Rectal smooth muscle tissue (tissue), 1 donor: ENCODE results near the gene GRAMD1A.
"Not testable (repeated sequence)": the region's sequence is repeated elsewhere in the genome, so short reads cannot be mapped to it uniquely, and the experiment has no call there.

ENCODE experiments used
- H3K27ac ChIP-seq: one replicate; pipeline ENCODE4 v1.7.0; 2013; ENCODE audit warnings: low read depth, low read length, inconsistent platforms
- H3K27me3 ChIP-seq: one replicate; pipeline ENCODE4 v1.7.0; 2013; ENCODE audit warnings: low read length; ENCODE audit not compliant: control insufficient read depth, insufficient read depth
- H3K36me3 ChIP-seq: one replicate; pipeline ENCODE4 v1.7.0; 2013; ENCODE audit warnings: low read length; ENCODE audit not compliant: control insufficient read depth, insufficient read depth
- H3K4me1 ChIP-seq: one replicate; pipeline ENCODE4 v1.7.0; 2013; ENCODE audit warnings: low read length; ENCODE audit not compliant: control insufficient read depth, insufficient read depth
- H3K4me3 ChIP-seq: one replicate; pipeline ENCODE4 v1.7.0; 2013; ENCODE audit warnings: low read length
- H3K9ac ChIP-seq: one replicate; pipeline ENCODE4 v1.7.0; 2013; ENCODE audit warnings: low read length

The GRAMD1A gene

GRCh38 chr19:34998777-34999497 is 1.2 kb upstream of the GRAMD1A start:
- Histone ChIP-seq H3K36me3 (no peaks in the 10 kb centered on the region), H3K9ac (peak overlapping the region; percentile 99), H3K27ac (peak overlapping the region; percentile 97), H3K4me1 (no peaks in the 10 kb centered on the region), H3K27me3 (no peaks in the 10 kb centered on the region), H3K4me3 (peak overlapping the region; percentile 85)

- H3K27me3 ChIP-seq = no peaks in the 10 kb centered on the region
- peak overlapping the region; percentile 97 for H3K27ac ChIP-seq
- H3K4me1 ChIP-seq = no peaks in the 10 kb centered on the region
- H3K36me3 ChIP-seq = no peaks in the 10 kb centered on the region
- H3K9ac ChIP-seq = no peak overlapping the region
- H3K4me3 ChIP-seq = peak overlapping the region; percentile 85
Measured at GRCh38 chr19:35000338-35000646, 169 bp downstream of the GRAMD1A start.

- Histone ChIP-seq H3K9ac (peak overlapping the region; percentile 34), H3K27me3 (no peaks in the 10 kb centered on the region), H3K36me3 (no peaks in the 10 kb centered on the region), H3K27ac (peak overlapping the region; percentile 97), H3K4me1 (no peaks in the 10 kb centered on the region), H3K4me3 (peak overlapping the region; percentile 62)
Measured at GRCh38 chr19:35000647-35001501, 751 bp downstream of the GRAMD1A start.

GRCh38 chr19:35002037-35002535 is 2.0 kb downstream of the GRAMD1A start:
- no peak overlapping the region for H3K4me3 ChIP-seq
- no peaks in the 10 kb centered on the region for H3K36me3 ChIP-seq
- no peak overlapping the region for H3K9ac ChIP-seq
- H3K4me1 ChIP-seq = no peaks in the 10 kb centered on the region
- H3K27me3 ChIP-seq = no peaks in the 10 kb centered on the region
- H3K27ac ChIP-seq = no peak overlapping the region

GRCh38 chr19:35004517-35005255 is 4.6 kb downstream of the GRAMD1A start:
- Histone ChIP-seq H3K9ac (no peak overlapping the region), H3K36me3 (peaks cover 7% of the 10 kb centered on the region), H3K27ac (no peak overlapping the region), H3K4me3 (no peak overlapping the region), H3K4me1 (no peaks in the 10 kb centered on the region), H3K27me3 (no peaks in the 10 kb centered on the region)

- H3K9ac ChIP-seq = no peak overlapping the region
- no peak overlapping the region for H3K4me3 ChIP-seq
- no peak overlapping the region for H3K27ac ChIP-seq
- peaks cover 9% of the 10 kb centered on the region for H3K36me3 ChIP-seq
- H3K4me1 ChIP-seq = no peaks in the 10 kb centered on the region
- no peaks in the 10 kb centered on the region for H3K27me3 ChIP-seq
Measured at GRCh38 chr19:35005256-35005977, 5.3 kb downstream of the GRAMD1A start.

- H3K36me3 ChIP-seq = peaks cover 12% of the 10 kb centered on the region
- not testable (repeated sequence) for H3K4me1 ChIP-seq, H3K27ac ChIP-seq, H3K9ac ChIP-seq, H3K27me3 ChIP-seq, H3K4me3 ChIP-seq
Measured at GRCh38 chr19:35006007-35006341, 5.9 kb downstream of the GRAMD1A start.

GRCh38 chr19:35006342-35006998 is 6.3 kb downstream of the GRAMD1A start:
- no peaks in the 10 kb centered on the region for H3K4me1 ChIP-seq
- no peak overlapping the region for H3K27ac ChIP-seq
- H3K36me3 ChIP-seq = peaks cover 16% of the 10 kb centered on the region
- no peak overlapping the region for H3K4me3 ChIP-seq
- no peaks in the 10 kb centered on the region for H3K27me3 ChIP-seq
- no peak overlapping the region for H3K9ac ChIP-seq

GRCh38 chr19:35006999-35007365 is 6.9 kb downstream of the GRAMD1A start:
- Histone ChIP-seq H3K4me1 (no peaks in the 10 kb centered on the region), H3K36me3 (peaks cover 19% of the 10 kb centered on the region)

GRCh38 chr19:35007427-35007826 is 7.3 kb downstream of the GRAMD1A start:
- not testable (repeated sequence) for H3K9ac ChIP-seq, H3K27ac ChIP-seq, H3K4me1 ChIP-seq, H3K4me3 ChIP-seq, H3K27me3 ChIP-seq
- peaks cover 22% of the 10 kb centered on the region for H3K36me3 ChIP-seq

More at GRCh38 chr19:35006999-35007365, 6.9 kb downstream of the GRAMD1A start:
- no peak overlapping the region for H3K4me3 ChIP-seq
- H3K9ac ChIP-seq = no peak overlapping the region
- no peaks in the 10 kb centered on the region for H3K27me3 ChIP-seq
- no peak overlapping the region for H3K27ac ChIP-seq

- H3K27ac ChIP-seq = no peak overlapping the region
- peaks cover 23% of the 10 kb centered on the region for H3K36me3 ChIP-seq
- no peaks in the 10 kb centered on the region for H3K27me3 ChIP-seq
- H3K4me1 ChIP-seq = no peaks in the 10 kb centered on the region
- H3K9ac ChIP-seq = no peak overlapping the region
- H3K4me3 ChIP-seq = no peak overlapping the region
Measured at GRCh38 chr19:35008891-35009341, 8.8 kb downstream of the GRAMD1A start.
